ENCODE results near the gene PGA5. TPM values are rescaled to one million over a fixed set of nuclear protein-coding genes. Genes with fewer than 3 reads are reported as not detected.
A peak's percentile ranks its signal among the peaks of the same experiment; 100 is the strongest.
"Not testable (repeated sequence)": the region's sequence is repeated elsewhere in the genome, so short reads cannot be mapped to it uniquely, and the experiment has no call there.

The PGA5 gene
- total RNA-seq, result under 1 TPM; 0.75 to 0.93 TPM
- 0.25 TPM for polyA plus RNA-seq (2013, experiment 1 of 2)
- 0.54 TPM for polyA plus RNA-seq (2013, experiment 2 of 2)
- long read RNA-seq, experiment 1, partial matches to known transcripts, result 0 of 1 reads
- long read RNA-seq, experiment 1, other reads (novel, unspliced or antisense), result 0 of 1 reads
- long read RNA-seq, experiment 2, result 0 reads
- long read RNA-seq, experiment 3, partial matches to known transcripts, result 0 of 3 reads
- long read RNA-seq, experiment 3, other reads (novel, unspliced or antisense), result 0 of 3 reads
- long read RNA-seq, experiment 4, result 0 reads

GRCh38 chr11:61240875-61241274, at the start of gene PGA5:
Gene PGA5, plus strand, starts transcription at chr11:61241175. Its CDS starts 52 bp downstream, at chr11:61241227.
- H3K36me3 ChIP-seq (ENCODE audit: control insufficient read depth, insufficient read depth, low read length); H3K36me3 Mint-ChIP-seq (ENCODE audit: low read depth); H3K4me3 ChIP-seq (ENCODE audit: low read length); H3K4me1 Mint-ChIP-seq; H3K9me3 Mint-ChIP-seq; H3K4me3 Mint-ChIP-seq; H3K27ac Mint-ChIP-seq; DNase-seq; H3K27me3 ChIP-seq (ENCODE audit: control insufficient read depth, insufficient read depth, low read length, poor library complexity, severe bottlenecking); H3K4me1 ChIP-seq (ENCODE audit: control insufficient read depth, insufficient read depth, low read length); H3K27ac ChIP-seq (ENCODE audit: low read depth, low read length); H3K27me3 Mint-ChIP-seq (ENCODE audit: insufficient read depth); H3K9ac ChIP-seq (ENCODE audit: extremely low read depth, low read length, poor library complexity, severe bottlenecking); H3K9me3 ChIP-seq (ENCODE audit: control insufficient read depth, low read length): not testable (repeated sequence)
- WGBS, 2 experiments (ENCODE audit: insufficient coverage in 1 of 2, insufficient read length in 1 of 2), result no CpG with 5 or more reads among the region's 8 CpGs

DNA sequence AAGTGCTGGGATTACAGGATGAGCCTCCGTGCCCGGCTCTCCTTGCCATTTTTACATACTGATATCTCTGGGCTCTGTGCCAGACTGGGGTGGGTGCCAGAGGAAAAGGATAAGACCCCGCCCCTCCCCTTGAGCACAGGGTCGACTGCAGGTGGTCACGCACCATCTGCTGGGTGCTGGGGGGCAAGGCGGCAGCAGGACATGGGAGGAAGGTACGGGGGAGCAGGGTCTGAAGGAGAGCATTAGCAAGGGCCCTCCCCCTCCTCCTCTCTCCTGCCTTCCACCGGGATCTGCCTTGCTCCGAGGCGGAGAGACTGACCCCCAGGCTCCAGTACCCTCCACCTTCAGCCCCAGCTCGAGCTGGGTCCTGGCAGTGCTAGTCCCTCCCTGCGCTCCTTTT, 47.4 kb upstream of the PGA5 start:
- Mint-ChIP-seq H3K4me1 (no peaks in the 10 kb centered on the region), H3K9me3 (no peaks in the 10 kb centered on the region), H3K27ac (no peak overlapping the region), H3K36me3 (ENCODE audit: low read depth) (no peaks in the 10 kb centered on the region), H3K4me3 (no peak overlapping the region), H3K27me3 (ENCODE audit: insufficient read depth) (peaks cover 7% of the 10 kb centered on the region)
- WGBS, 2 experiments (ENCODE audit: insufficient coverage in 1 of 2, insufficient read length in 1 of 2), result 78 to 80% methylated on average over 6 to 12 of the region's 12 CpGs
- H3K4me3 ChIP-seq (ENCODE audit: low read length), result no peak overlapping the region
- H3K9me3 ChIP-seq (ENCODE audit: control insufficient read depth, low read length), result peaks cover 16% of the 10 kb centered on the region
- TF ChIP-seq, protein P1, sequence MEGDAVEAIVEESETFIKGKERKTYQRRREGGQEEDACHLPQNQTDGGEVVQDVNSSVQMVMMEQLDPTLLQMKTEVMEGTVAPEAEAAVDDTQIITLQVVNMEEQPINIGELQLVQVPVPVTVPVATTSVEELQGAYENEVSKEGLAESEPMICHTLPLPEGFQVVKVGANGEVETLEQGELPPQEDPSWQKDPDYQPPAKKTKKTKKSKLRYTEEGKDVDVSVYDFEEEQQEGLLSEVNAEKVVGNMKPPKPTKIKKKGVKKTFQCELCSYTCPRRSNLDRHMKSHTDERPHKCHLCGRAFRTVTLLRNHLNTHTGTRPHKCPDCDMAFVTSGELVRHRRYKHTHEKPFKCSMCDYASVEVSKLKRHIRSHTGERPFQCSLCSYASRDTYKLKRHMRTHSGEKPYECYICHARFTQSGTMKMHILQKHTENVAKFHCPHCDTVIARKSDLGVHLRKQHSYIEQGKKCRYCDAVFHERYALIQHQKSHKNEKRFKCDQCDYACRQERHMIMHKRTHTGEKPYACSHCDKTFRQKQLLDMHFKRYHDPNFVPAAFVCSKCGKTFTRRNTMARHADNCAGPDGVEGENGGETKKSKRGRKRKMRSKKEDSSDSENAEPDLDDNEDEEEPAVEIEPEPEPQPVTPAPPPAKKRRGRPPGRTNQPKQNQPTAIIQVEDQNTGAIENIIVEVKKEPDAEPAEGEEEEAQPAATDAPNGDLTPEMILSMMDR (conservative IDR thresholded peaks at IDR 0.05), result no peak
- H3K36me3 ChIP-seq (ENCODE audit: control insufficient read depth, insufficient read depth, low read length), result no peaks in the 10 kb centered on the region
- no peaks in the 10 kb centered on the region for H3K4me1 ChIP-seq (ENCODE audit: control insufficient read depth, insufficient read depth, low read length)
- DNase-seq, result peak; percentile 54
- no peaks in the 10 kb centered on the region for H3K27me3 ChIP-seq (ENCODE audit: control insufficient read depth, insufficient read depth, low read length, poor library complexity, severe bottlenecking)
- no peak overlapping the region for H3K27ac ChIP-seq (ENCODE audit: low read depth, low read length)
- no peak overlapping the region for H3K9ac ChIP-seq (ENCODE audit: extremely low read depth, low read length, poor library complexity, severe bottlenecking)

DNA sequence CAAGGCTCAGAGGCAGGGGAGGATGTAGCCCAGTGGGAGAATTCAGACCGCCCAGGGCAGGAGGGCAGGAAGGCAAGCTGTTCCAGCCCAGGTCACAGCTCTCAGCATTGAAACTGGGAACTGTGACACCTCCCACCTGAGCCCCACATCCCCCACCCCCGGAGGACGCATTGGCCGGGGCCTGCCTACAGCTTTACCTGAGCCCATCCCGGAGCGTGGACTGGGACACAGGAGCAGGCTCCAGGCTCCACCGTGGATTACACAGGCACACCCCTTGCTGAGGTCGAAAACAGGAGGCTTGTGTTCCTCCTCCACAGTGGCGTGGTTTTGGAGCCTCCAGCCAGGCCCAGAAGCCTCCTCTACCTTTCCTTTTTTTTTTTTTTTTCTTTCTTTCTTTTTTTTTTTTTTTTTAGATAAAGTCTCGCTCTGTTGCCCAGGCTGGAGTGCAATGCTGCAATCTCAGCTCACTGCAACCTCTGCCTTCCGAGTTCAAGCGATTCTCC, 46.8 kb upstream of the PGA5 start:
- Histone ChIP-seq H3K4me1 (ENCODE audit: control insufficient read depth, insufficient read depth, low read length) (no peaks in the 10 kb centered on the region), H3K27ac (ENCODE audit: low read depth, low read length) (no peak overlapping the region), H3K36me3 (ENCODE audit: control insufficient read depth, insufficient read depth, low read length) (no peaks in the 10 kb centered on the region), H3K27me3 (ENCODE audit: control insufficient read depth, insufficient read depth, low read length, poor library complexity, severe bottlenecking) (no peaks in the 10 kb centered on the region), H3K4me3 (ENCODE audit: low read length) (no peak overlapping the region), H3K9ac (ENCODE audit: extremely low read depth, low read length, poor library complexity, severe bottlenecking) (no peak overlapping the region), H3K9me3 (ENCODE audit: control insufficient read depth, low read length) (peaks cover 19% of the 10 kb centered on the region)
- TF ChIP-seq, protein P1 (conservative IDR thresholded peaks at IDR 0.05), result no peak
- peaks cover 10% of the 10 kb centered on the region for H3K27me3 Mint-ChIP-seq (ENCODE audit: insufficient read depth)
- H3K27ac Mint-ChIP-seq, result no peak overlapping the region
- no peaks in the 10 kb centered on the region for H3K4me1 Mint-ChIP-seq
- H3K9me3 Mint-ChIP-seq, result peaks cover 4% of the 10 kb centered on the region
- H3K36me3 Mint-ChIP-seq (ENCODE audit: low read depth), result no peaks in the 10 kb centered on the region
- no peak overlapping the region for H3K4me3 Mint-ChIP-seq
- WGBS, 2 experiments (ENCODE audit: insufficient coverage in 1 of 2, insufficient read length in 1 of 2), result 88 to 91% methylated on average over 3 to 12 of the region's 12 CpGs
- peak; percentile 57 for DNase-seq

Measured in endodermal cell (in vitro differentiated cells).